Right renal pelvis (tissue), 4 donors: Measurements from ENCODE around the gene LPP. TPM values are rescaled to one million over a fixed set of nuclear protein-coding genes. Genes with fewer than 3 reads are reported as not detected.

Experiments used
- DNase-seq, 4 donors: peaks; one replicate each; pipeline ENCODE4 v3.0.0-alpha.2; 2013; ENCODE audit warnings: low read depth in 4 of 4, low spot score in 3 of 4, missing footprints in 1 of 4
- polyA plus RNA-seq, 4 donors: library from polyadenylated mRNA; unstranded; fragments of 120-200 nt; gene quantifications; one replicate each; pipeline ENCODE4 v1.2.1, GENCODE V29; 2013; ENCODE audit not compliant: insufficient read length in 4 of 4

The LPP gene
- polyA plus RNA-seq, 4 donors, result 24.5 to 29.6 (median 25.6) TPM

DNA sequence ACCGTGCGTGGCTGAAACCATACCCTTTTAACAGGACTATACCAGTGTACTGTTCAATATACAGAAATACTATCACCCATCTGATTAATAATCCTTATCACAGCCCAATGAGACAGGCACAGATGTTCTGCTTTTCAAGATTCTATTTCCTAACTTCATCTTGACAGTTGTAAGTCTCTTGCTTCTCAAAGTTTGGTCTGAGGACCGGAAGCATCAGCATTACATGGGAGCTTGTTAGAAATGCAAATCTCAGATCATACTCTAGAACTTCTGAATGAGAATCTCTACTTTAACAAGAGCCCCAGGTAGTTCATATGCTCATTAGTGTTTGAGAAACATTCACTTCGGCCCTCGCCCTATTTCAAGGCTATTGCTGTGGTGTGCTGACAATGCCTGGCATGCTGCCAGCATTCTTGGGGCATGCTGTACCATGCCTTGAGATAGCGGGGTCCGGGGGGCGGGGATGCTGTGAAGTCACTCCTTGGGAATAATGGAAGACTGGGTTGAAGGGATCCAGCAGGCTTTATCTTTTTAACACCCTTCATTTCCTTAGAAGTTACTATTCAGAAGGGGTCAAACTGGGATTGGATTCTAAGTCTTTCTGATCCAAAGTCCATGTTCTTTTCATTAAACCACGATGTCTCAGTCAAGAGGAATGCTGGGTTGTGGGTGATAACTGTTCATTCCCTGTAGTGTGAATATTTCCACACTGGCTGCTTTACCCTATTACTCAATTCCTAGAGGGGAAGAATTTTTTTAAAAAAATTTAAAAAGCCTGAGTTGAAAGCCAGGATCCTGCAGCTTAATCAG lies 194.7 kb downstream of the LPP start:
- DNase-seq, result no peak

DNA sequence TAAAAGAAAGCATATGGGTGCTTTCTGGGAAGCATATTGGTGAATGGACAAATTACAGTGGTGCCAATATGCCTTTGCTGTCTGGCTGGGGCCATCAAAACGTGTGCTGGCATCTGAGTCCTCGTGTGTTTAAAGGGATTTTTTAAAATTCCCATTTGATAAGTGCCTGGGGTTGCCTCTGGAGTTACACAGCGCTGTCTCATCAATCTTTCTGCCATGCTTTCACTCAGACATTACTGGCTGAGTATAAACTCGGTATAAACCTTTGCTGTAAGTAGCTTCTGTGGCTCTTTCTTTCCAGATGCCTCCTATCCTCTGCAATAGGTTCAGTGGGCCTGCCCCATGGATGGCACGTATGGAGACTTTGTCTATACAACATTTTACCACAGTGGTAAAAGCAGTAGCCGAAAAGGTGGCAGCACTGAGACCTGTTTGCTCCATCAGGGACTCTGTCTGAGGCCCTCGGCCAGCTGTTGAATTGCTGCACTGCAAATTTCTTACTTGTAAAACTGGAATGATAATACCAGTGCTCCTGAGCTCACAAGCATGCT lies 195.5 kb downstream of the LPP start:
- no peak for DNase-seq

DNA sequence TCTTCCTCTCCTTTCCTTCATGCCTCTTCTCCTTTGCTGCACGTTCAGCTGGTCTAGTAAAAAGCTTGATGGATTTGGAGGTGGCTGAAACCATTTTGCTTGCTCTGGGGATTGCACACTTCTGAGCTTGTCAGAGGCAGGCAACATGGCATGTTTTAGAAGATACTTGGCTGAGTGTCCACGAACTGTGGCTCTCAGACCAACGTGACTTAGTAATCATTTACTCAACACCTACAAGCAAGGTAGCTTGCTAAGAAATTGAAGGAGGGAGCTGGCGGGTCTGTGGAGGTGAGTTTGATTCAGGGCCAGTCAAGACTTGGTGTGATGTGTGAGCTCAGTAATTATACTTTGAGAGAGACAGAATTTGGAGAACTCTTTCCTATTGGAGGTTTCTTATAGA lies 196.0 kb downstream of the LPP start:
- DNase-seq, result no peak

DNA sequence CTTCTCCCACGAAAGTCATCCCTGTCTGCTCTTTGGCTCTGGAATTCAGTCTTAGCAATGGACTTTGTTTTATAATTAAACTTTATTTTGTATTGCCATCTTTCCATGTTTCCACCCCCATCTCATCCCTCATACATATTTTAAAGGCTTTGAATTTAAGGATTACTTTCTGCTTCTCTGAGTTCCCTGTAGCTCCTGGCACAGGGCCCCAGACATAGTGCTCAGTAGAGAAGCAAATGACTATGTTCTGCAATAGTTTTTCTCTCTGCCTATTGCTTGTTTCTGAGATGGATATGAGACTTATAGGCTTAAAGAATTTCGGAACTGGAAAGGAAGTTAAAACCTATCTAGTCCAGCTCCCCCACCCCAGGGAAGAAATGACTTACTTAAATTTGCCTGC lies 197.0 kb downstream of the LPP start:
- no peak for DNase-seq

DNA sequence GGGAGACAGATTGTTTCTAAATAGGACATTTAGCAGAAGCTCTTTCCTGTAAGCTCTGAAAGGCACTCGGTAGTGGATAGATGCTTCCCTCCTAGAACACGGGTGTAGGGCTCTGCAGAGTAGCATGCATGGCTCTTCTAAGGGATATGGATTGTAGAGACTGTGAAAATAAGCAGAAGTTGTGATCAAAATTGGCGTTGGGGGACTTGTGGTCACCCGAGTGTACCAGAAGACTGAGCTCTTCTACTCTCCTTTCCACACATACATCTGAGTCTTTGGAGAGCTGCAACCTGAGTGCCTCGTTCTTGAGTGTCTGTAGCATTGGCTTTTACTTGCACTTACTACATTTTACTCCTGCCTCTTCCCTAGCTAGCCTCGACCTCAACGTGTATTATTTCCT lies 197.7 kb downstream of the LPP start:
- no peak for DNase-seq

DNA sequence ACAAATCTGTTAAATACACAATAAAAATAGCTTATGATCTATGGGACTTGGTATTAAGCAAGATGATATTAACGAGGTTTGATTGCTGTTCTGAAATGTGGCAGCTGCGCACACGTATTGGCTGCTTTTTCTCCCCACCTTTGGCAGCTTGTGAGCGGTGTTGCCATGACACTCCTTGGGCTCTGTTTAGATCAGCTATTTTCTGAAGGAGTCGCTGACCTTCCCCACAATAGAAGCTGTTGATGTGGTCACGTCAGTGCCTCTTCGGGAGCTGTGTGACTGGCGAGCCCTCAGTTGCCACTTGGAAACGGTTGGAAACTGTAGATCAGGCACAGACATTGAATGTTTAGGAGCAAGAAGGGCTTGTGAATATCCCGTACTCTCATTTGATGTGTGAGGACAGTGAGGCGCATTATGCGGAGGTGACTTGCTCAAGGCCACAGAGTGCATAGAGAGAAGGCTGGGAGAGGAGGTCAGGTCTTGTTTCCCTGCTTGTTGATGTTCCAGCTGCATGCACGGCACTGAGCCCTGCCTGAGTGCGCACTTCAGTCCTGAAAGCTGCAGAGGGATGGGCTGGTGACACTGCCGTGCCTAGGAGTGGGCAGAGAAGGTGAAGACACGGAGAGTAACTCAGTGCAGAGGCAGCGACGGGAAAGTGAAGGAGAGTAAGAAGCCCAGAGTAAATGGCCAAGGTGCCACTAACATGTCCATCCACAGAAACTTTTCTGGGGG lies 198.4 kb downstream of the LPP start:
- no peak for DNase-seq

DNA sequence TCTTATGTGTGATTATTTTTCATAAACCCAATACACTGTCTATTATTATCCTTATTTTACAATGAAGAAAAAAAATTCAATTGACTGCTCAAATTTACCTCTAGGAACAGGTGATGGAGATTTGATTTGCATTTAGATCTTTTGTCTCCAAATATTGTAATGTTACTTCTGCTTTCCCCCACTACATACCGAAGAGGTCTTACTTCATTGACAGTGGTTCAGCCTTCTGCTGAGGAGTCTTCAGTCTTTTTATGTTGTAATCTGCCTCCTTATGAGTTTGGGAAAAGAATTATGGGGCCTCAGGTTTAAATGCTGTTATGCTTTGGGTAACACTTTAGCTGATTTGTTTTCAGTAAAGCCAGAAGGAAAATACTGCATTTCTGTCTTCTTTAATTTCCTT lies 199.5 kb downstream of the LPP start:
- no peak for DNase-seq

DNA sequence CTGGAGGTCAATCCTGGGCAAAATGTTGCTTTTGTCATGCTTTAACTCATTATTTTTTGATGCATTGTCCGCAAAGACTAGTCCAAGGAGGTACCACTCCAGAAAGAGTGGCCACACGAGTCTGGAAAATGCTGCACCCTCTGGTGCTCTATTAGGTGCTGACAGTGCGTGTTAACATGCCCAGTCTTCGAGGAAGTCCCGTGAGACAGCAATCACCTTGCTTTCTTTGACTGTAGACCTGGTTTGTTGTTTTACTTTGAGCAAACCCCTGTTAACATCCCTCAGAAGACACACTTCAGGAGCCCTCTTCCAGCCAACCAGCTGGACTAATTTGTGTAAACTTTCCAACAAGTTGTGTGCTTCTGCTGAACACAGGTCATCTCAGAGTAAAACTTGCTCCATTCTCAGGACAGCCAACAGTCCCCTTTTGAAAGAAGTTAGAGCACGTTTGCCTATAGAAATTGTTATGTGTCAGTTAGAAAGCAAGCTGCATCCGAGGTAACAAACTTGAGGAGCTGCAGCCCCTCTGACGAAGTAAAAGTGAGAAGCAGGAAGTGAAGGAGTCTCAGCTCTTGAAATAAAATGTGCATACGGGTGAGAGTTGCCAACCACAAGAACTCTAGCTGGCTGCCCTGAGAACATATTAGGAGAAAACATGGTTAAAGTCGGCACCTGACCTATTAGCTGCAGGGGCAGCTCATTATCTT lies 205.0 kb downstream of the LPP start:
- no peak for DNase-seq

DNA sequence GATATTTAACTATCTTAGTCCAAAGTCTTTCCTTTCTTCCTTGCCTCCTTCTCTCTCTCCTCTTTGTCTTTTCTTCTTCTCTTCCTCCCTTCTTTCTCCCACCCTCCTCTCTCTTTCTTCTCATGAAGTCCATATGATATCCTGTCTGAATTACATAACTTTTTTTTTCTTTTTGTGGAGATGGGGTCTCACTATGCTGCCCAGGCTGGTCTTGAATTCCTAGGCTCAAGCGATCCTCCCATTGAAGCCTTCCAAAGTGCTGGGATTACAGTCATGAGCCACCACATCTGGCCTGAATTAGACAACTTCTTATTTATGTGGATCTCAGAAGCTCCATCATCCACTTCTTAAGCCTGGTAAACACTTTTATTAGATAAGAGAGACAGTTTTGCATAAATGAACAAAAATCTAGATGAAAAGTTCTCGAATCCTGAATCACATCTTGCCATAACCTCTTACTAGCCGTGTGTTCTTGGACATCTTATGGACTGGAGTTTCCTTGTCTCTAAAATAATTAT lies 206.5 kb downstream of the LPP start:
- DNase-seq, result no peak

DNA sequence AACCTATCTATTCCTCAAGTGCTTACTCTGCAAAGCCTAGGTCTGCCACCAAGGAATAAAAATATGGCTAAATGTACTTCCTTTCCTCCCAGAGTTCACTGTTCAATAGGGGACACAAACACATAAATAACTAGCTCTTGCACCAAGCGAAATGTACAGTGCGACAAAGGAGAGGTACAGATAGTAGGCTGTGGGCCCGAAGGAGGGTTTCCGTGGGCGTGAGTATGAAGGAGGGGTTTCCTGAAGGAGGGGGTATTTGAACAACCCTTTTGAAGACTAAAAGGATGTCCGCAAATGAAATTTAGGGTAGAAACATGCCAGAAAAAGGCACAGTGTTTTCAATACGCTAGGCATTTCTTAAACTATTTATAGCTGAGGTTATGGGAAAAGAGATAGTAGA lies 207.9 kb downstream of the LPP start:
- no peak for DNase-seq

DNA sequence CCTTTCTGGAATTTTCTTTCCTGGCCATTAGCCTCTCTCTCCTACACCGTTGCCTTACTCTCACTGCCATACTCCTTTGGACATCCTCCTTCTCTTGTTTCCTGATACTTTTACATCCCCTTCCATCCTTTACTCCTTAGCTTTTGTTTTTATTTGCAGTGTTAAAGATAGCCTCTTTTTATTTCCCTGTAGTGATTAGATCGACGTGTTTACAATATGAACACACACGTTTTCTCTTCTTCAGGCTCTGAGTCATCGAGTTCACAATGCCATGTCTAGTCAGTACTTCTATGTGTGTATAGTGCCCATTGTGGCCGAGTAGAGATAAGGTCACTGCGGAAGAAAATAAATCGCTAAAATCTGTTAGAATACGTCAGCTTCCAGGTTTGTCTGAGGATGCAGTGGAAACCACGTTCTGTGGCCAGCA lies 208.5 kb downstream of the LPP start:
- DNase-seq, result no peak

DNA sequence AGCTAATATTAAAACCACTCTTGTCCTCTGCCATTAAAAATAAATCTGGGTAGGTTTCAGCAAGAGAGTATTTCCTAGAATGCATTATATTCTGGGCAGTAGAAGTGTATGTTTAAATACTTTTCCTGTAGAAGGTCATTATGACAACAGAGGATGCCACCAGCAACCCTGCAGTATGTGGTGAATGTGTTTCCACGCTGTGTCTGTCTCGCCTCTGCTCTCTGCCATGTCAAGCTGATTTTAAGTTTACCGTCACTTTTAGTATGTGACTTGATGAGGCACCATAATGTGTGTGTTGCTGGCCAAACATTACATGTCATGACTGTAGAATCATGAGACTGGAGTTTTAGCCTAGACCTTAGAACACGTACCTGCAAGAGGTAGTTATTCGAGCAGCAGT lies 211.2 kb downstream of the LPP start:
- DNase-seq, result no peak

DNA sequence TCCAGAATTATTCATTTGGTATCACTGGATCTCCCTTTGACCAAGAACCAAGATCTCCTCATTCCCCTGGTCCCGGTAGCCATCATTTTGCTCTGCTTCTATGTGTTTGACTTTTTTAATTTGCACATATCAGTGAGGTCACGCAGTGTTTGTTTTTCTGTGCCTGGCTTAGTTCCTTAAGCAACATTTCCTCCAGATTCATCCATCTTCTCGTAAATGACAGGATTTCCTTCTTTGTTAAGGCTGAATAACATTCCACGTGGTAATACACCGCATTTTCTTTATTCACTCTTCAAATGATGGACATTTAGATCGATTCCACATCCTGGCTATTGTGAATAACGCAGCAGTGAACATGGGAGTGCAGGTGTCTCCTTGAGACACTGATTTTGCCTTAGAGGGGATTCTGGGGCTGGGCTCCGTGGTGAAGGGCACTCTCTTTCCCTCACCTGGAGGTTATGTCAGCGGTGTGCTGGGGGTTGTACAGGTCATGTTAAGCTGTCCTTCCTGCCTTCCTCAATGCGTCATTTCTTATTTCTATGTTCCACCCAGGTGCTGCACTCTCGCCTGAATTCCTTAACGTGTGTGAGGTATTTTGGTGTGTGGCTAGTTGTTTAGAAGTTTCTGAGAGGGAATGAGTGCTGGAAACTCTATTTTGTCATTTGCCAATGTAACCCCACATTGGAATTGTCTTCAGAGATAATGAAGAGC lies 212.2 kb downstream of the LPP start:
- no peak for DNase-seq

DNA sequence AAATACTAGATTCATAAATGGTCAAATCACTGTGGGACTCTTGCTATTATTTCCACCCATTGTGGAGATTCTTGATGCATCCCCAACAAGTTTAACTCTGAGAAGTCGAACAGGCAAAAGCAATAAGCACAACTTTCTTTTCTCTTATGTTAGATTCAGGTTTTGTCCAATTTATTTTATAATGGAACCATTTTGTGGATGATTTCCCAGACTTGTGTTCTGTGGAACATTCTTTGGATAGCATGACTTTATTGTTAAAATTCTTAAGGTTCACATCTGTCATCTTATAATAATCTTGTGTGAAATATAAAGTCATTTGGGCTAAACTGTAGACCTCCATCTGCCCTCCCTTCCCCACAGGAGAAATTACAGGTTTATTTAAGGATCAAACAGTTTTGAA lies 213.7 kb downstream of the LPP start:
- no peak for DNase-seq

DNA sequence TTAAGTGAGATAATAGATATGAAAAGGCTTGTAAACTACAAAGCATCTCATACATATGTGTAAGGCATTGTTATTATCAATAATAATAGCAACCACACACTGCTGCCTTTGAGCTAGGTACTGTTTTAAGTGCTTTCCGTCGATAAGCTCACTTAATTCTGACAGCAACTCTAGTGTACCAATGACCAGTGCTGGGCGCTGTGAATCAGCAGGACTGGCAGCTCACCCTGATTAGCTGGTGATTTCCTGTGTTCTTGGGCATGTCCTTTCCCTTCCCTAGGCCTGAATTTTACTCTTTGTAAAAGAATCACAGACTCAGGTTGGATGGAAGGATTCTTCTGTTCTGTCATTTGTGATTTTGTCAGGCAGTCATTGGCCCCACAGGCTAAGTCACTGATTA lies 215.6 kb downstream of the LPP start:
- DNase-seq, result no peak

DNA sequence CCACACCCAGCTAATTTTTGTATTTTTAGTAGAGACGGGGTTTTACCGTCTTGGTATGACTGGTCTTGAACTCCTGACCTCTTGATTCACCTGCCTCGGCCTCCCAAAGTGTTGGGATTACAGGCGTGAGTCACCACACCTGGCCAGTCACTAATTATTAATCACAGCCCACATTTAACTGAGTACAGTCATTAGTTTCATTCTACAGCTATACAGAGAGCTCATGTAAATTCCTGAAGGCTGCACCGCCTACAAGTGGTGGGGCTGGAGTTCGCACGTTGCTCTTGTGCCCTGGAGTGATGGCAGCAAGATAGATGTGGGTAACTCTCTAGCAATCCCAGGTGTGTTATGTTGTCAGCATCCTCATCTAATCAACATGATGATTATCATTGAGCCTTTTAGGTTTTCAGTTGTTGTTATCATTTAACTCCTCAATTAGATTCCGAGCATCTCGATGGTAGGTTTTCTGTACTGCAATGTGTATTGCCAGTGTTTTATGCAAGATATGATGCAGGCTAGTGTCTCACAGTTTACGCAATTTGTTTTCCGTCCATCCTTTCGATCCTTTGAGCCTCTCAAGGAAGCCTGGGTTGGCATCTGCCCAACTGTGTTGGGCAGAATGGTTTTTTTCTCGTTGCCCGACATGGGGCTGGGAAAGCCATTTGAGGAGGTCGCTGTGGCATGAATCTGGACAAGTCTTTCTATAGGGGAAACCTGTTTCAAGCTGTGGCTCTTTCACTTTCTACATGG lies 216.3 kb downstream of the LPP start:
- DNase-seq, result no peak

DNA sequence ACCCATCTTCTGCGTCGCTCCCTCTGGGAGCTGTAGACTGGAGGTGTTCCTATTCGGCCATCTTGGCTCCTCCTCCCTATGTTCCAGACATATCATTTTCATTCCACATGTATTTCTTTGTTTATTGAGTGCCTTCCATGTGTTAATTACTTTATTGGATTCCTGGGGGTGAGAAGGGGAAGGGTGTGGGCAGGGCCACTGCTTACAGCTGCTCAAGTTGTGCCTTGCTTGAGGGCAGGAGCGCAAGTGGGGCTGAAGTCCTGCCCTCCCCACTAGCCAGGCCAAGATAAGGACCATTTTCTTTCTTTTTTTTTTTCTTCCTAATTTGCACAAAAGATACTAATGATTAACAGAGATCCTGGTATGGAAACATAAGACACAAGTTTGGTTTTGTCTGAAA lies 224.8 kb downstream of the LPP start:
- no peak for DNase-seq

DNA sequence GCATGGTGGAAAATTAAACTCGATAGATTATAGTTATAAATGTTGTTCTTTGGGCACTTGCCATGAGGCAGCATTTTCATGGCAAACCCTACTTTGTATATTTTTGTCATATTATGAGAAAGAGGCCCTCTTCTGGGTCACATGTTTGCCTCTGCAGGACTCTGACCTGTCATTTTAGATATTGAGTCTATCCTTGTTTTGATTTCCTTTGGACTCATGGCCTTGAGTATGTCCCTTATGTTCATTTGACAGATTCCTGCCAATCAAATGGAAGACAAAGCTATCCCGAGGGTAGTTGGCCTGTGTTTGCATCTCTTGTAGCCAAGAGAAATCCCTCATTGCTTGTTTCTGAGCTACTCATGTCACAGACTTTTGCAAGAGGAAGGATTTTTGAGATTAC lies 226.3 kb downstream of the LPP start:
- DNase-seq, result no peak

DNA sequence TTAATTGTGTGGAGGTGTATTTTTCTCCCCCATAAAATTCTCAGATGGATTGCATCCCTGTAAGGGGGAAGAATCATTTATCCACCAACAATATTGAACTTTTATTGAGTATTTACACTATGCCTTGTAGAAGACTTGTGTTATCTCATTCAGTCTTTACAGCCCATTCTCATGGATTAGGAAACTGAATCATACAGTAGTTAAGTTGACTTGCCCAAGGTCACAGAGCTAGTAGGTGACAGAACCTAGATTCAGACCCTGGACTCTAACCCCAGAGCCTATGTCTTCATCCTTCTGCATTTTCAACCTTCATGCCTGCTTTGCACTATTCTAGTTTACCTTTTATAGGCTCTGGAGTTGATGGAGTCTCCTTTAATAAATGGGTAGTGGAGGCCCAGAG lies 226.8 kb downstream of the LPP start:
- no peak for DNase-seq

DNA sequence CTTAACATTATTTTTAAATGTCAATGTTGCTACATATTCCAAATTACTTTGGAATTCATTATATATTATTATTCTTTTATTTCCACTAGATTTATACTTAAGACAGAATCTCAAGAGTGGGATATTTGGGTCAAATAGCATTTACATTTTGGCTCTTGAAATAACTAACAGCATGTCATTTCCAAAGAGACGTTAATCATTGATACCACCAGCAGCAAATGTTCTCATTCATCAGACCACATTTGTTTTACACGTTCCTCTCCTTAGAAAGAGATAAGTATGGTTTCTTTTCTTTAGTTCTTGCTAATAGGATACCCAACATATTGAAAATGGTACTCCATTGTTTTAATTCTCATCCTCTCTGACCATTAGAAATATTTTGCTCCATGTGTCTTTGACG lies 229.8 kb downstream of the LPP start:
- DNase-seq, result no peak
